ENCODE measurements around the gene CCDC9B. TPM values are rescaled to one million over a fixed set of nuclear protein-coding genes. Genes with fewer than 3 reads are reported as not detected.

The CCDC9B gene
- total RNA-seq, 1 donor from 2014 or later = 13.6 TPM

DNA sequence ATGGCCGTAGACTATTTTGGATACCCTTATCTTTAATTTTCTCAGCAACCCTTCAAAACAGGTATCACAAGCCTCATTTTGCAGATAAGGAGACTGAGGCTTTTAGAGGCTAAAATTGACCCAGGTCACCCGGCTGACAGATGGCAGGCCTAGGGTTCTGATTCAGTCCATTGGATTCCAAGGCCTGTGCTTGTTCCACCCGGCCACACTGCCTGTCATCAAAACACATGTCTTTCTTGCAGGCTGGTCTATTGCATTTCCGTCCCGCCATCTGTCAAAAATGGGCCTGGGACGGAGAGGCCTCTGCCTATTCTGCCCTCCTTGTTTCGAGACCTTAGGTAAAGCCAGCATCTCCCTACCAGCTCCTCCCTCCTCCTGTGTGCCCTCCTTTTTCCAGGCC, 9.1 kb downstream of the CCDC9B start:
- Histone ChIP-seq H3K27me3 (ENCODE audit: control insufficient read depth, insufficient read depth, low read length) (no peaks in the 10 kb centered on the region), H3K4me3 (ENCODE audit: low read depth, low read length) (no peak overlapping the region), H3K36me3 (ENCODE audit: control insufficient read depth, insufficient read depth, low read length) (peaks cover 2% of the 10 kb centered on the region)
- TF ChIP-seq, protein P1, sequence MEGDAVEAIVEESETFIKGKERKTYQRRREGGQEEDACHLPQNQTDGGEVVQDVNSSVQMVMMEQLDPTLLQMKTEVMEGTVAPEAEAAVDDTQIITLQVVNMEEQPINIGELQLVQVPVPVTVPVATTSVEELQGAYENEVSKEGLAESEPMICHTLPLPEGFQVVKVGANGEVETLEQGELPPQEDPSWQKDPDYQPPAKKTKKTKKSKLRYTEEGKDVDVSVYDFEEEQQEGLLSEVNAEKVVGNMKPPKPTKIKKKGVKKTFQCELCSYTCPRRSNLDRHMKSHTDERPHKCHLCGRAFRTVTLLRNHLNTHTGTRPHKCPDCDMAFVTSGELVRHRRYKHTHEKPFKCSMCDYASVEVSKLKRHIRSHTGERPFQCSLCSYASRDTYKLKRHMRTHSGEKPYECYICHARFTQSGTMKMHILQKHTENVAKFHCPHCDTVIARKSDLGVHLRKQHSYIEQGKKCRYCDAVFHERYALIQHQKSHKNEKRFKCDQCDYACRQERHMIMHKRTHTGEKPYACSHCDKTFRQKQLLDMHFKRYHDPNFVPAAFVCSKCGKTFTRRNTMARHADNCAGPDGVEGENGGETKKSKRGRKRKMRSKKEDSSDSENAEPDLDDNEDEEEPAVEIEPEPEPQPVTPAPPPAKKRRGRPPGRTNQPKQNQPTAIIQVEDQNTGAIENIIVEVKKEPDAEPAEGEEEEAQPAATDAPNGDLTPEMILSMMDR (IDR thresholded peaks at IDR 0.05; ENCODE audit: insufficient read depth, low read length, poor library complexity, severe bottlenecking) = no peak
- DNase-seq (ENCODE audit: low read depth) = no peak

DNA sequence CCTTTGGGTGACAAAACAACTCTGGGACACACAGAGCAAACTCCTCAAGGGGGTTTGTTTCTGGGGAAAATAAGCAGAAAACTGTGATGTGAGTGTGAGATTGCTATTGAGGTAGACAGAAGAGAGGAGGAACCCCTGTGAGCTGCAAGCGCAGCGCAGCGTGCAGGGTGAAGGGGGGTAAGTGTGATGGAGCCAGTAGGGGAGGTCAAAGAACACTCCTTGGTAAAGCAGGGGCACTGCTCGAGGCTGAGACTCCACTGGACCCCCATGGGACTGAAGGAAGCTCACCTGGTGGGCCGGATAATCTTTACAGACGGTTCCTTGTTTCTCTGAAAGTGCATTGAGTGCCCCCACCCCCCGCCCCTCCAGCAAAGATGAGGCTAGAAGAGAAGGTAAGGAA, 9.7 kb downstream of the CCDC9B start:
- no peaks in the 10 kb centered on the region for H3K36me3 ChIP-seq (ENCODE audit: control insufficient read depth, insufficient read depth, low read length)
- H3K27me3 ChIP-seq (ENCODE audit: control insufficient read depth, insufficient read depth, low read length) = no peaks in the 10 kb centered on the region
- TF ChIP-seq, protein P1 (IDR thresholded peaks at IDR 0.05; ENCODE audit: insufficient read depth, low read length, poor library complexity, severe bottlenecking) = no peak
- DNase-seq (ENCODE audit: low read depth) = no peak
- no peak overlapping the region for H3K4me3 ChIP-seq (ENCODE audit: low read depth, low read length)

DNA sequence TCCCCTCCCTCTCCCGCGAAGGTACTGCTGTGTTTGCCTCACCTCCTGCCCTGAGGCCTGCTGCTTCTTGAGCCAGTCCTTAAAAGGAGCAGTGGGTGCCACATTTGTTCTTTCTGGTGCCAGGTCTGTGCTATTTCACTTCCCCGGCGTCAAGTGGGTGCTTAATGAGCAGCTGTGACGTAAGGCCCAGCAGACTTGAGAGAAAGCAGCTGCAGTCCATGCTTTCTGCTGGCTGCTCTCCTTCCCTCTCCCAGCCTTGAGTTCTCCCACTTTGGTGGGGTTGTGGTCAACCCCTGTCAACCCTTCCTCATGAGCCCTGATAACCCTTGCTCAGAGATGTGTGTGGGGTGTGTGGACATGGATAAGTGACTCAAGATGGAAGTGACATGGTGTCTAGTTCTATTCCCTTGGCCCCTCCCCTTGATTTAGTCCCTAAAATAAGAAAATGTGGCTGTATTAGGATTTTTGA, 10.3 kb downstream of the CCDC9B start:
- Histone ChIP-seq H3K4me3 (ENCODE audit: low read depth, low read length) (no peak overlapping the region), H3K36me3 (ENCODE audit: control insufficient read depth, insufficient read depth, low read length) (no peaks in the 10 kb centered on the region), H3K27me3 (ENCODE audit: control insufficient read depth, insufficient read depth, low read length) (no peaks in the 10 kb centered on the region)
- TF ChIP-seq, protein P1 (IDR thresholded peaks at IDR 0.05; ENCODE audit: insufficient read depth, low read length, poor library complexity, severe bottlenecking) = no peak
- no peak for DNase-seq (ENCODE audit: low read depth)

DNA sequence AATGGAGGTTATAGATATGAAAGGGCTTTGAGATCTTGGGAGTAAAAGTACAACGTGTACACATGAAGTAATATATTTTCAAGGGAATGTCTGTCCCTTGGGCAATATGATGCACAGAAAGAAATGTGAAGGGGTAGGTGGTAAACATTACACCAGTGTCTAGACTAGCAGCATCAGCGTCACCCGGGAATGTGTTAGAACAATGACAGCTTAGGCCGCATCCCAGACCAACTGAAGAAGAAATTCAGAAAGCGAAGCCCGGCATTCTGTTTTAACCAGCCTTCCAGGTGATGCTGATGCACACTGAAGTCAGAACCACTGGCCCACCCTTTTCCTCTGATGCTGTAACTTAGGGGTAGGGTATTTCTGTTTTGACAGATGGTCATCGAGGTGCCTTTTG, 10.9 kb downstream of the CCDC9B start:
- DNase-seq (ENCODE audit: low read depth) = no peak
- no peak overlapping the region for H3K4me3 ChIP-seq (ENCODE audit: low read depth, low read length)
- H3K27me3 ChIP-seq (ENCODE audit: control insufficient read depth, insufficient read depth, low read length) = no peaks in the 10 kb centered on the region
- TF ChIP-seq, protein P1 (IDR thresholded peaks at IDR 0.05; ENCODE audit: insufficient read depth, low read length, poor library complexity, severe bottlenecking) = no peak
- no peaks in the 10 kb centered on the region for H3K36me3 ChIP-seq (ENCODE audit: control insufficient read depth, insufficient read depth, low read length)

DNA sequence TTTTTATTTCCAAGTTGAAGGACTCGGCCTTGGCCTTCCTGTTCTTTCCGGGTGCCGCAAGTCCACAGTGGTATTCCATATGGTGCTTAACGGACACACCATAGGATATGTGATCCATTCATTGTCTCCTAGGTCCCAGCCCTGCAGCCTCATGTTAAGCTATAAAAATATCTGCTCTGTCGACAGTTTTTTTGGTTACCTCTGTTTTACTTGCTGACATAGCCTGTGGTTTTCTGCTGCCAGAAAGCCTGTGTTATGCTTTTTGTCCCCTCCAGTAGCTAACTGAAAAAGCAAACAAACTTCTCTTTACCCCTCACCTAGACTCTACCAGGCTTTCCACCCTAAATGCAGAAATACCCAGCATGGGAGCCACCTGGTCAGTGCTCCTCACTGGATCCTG, 12.0 kb downstream of the CCDC9B start:
- no peaks in the 10 kb centered on the region for H3K36me3 ChIP-seq (ENCODE audit: control insufficient read depth, insufficient read depth, low read length)
- no peak for DNase-seq (ENCODE audit: low read depth)
- H3K27me3 ChIP-seq (ENCODE audit: control insufficient read depth, insufficient read depth, low read length) = no peaks in the 10 kb centered on the region
- H3K4me3 ChIP-seq (ENCODE audit: low read depth, low read length) = no peak overlapping the region
- TF ChIP-seq, protein P1 (IDR thresholded peaks at IDR 0.05; ENCODE audit: insufficient read depth, low read length, poor library complexity, severe bottlenecking) = no peak

DNA sequence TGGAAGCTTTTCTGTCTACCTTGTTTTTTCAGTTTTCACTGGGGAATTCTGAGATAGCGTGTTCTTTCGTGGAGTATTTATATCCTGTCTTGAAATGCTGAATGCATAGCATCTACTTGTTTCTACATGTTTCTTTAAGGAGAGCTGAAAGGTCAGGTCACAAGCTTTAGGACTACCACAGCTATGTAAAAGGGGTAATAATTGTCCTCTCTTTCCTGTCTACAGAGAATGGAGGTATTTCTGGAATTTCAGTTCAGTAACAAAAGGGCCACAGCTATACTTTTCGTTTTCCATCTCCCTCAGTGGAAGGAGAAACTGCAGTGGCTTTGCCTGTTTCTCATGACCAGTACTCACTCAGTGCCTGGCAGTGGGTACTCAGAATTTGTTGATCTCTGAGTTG, 12.6 kb downstream of the CCDC9B start:
- TF ChIP-seq, protein P1 (IDR thresholded peaks at IDR 0.05; ENCODE audit: insufficient read depth, low read length, poor library complexity, severe bottlenecking) = no peak
- Histone ChIP-seq H3K36me3 (ENCODE audit: control insufficient read depth, insufficient read depth, low read length) (no peaks in the 10 kb centered on the region), H3K4me3 (ENCODE audit: low read depth, low read length) (no peak overlapping the region), H3K27me3 (ENCODE audit: control insufficient read depth, insufficient read depth, low read length) (no peaks in the 10 kb centered on the region)
- DNase-seq (ENCODE audit: low read depth) = no peak

Data from kidney epithelial cell (primary cell).